Kidney epithelial cell (primary cell): ENCODE data around the gene BCAS3. TPM values are rescaled to one million over a fixed set of nuclear protein-coding genes. Genes with fewer than 3 reads are reported as not detected.

Experiments
- DNase-seq: peaks from one replicate; pipeline ENCODE4 v3.0.0-alpha.2; 2010; ENCODE audit warnings: low read depth
- H3K27me3 ChIP-seq: 2 replicates; pipeline ENCODE4 v1.6.0; 2011; ENCODE audit warnings: low read length; ENCODE audit not compliant: control insufficient read depth, insufficient read depth
- H3K36me3 ChIP-seq: 2 replicates; pipeline ENCODE4 v1.5.1; 2011; ENCODE audit warnings: low read length; ENCODE audit not compliant: control insufficient read depth, insufficient read depth
- H3K4me3 ChIP-seq: 2 replicates; pipeline ENCODE4 v1.5.1; 2011; ENCODE audit warnings: low read depth, mild to moderate bottlenecking, control low read depth, low read length
- CTCF ChIP-seq: IDR thresholded peaks from 2 replicates; pipeline ENCODE4 v1.5.1; 2011; ENCODE audit warnings: mild to moderate bottlenecking, moderate library complexity, low read length, control low read depth, inconsistent platforms; ENCODE audit not compliant: insufficient read depth, poor library complexity, severe bottlenecking
- total RNA-seq: library from RNA; depleted of rRNA; stranded (reverse); fragments of >200 nt; gene quantifications from 2 replicates; pipeline ENCODE4 v1.2.3, GENCODE V29; 2015

The BCAS3 gene
- total RNA-seq, 1 donor from 2014 or later = 26.7 TPM

- no peak for DNase-seq
Measured at GRCh38 chr17:61387011-61387410, 709.4 kb downstream of the BCAS3 start.

GRCh38 chr17:61387511-61388305 is 710.1 kb downstream of the BCAS3 start:
- Histone ChIP-seq H3K36me3 (no peaks in the 10 kb centered on the region), H3K4me3 (no peak overlapping the region), H3K27me3 (peaks cover 8% of the 10 kb centered on the region)
- no peak for DNase-seq
- no peak for TF ChIP-seq CTCF

More at GRCh38 chr17:61387011-61387410, 709.4 kb downstream of the BCAS3 start:
- no peaks in the 10 kb centered on the region for H3K36me3 ChIP-seq
- TF ChIP-seq CTCF = no peak
- peaks cover 8% of the 10 kb centered on the region for H3K27me3 ChIP-seq
- H3K4me3 ChIP-seq = no peak overlapping the region

GRCh38 chr17:61388561-61389356 is 711.1 kb downstream of the BCAS3 start:
- no peak for TF ChIP-seq CTCF
- Histone ChIP-seq H3K4me3 (no peak overlapping the region), H3K36me3 (no peaks in the 10 kb centered on the region), H3K27me3 (peaks cover 8% of the 10 kb centered on the region)
- no peak for DNase-seq

- H3K4me3 ChIP-seq = no peak overlapping the region
- DNase-seq = no peak
Measured at GRCh38 chr17:61389670-61390478, 712.2 kb downstream of the BCAS3 start.

GRCh38 chr17:61390479-61390791 is 712.8 kb downstream of the BCAS3 start:
- TF ChIP-seq CTCF = no peak
- Histone ChIP-seq H3K27me3 (peaks cover 8% of the 10 kb centered on the region), H3K36me3 (no peaks in the 10 kb centered on the region), H3K4me3 (no peak overlapping the region)
- DNase-seq = no peak

More at GRCh38 chr17:61389670-61390478, 712.2 kb downstream of the BCAS3 start:
- peak; percentile 98 for TF ChIP-seq CTCF
- peaks cover 4% of the 10 kb centered on the region for H3K27me3 ChIP-seq
- no peaks in the 10 kb centered on the region for H3K36me3 ChIP-seq
